GM18499 (cell line): ENCODE measurements around the gene SPHK1.

Source experiments
- ATAC-seq: cut with Tn5 transposase; IDR thresholded peaks from one replicate; pipeline ENCODE4 v1.9.1; 2021; ENCODE audit warnings: moderate number of reproducible peaks; ENCODE audit not compliant: insufficient read depth, unreplicated experiment

SPHK1 gene

DNA sequence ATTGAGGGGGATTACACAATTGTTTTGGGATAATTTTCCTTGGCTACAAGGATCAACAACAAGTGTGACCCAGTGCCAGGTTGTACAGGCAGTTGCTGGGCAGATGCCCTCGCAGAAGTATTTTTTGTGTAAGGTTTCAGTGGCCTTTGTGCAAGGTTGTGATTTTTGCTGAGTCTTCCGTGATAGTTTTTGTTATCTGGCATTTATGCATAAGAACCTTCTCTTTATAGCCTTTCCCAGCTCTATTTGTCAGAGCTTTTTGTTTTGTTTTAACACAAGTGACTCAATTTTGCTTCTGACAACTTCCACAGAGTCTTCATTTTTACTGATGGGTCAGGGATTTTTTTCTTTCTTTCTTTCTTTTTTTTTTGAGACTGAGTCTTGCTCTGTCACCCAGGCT, 23.9 kb upstream of the SPHK1 start:
- ATAC-seq, result no peak

GRCh38 chr17:76363107-76363842, 21.1 kb upstream of the SPHK1 start:
- no peak for ATAC-seq

GRCh38 chr17:76365256-76365903, 19.0 kb upstream of the SPHK1 start:
- ATAC-seq, result no peak

GRCh38 chr17:76366247-76366646, 18.2 kb upstream of the SPHK1 start:
- no peak for ATAC-seq

GRCh38 chr17:76367642-76368041, 16.8 kb upstream of the SPHK1 start:
- no peak for ATAC-seq

GRCh38 chr17:76368545-76368944, 15.9 kb upstream of the SPHK1 start:
- ATAC-seq, result no peak

DNA sequence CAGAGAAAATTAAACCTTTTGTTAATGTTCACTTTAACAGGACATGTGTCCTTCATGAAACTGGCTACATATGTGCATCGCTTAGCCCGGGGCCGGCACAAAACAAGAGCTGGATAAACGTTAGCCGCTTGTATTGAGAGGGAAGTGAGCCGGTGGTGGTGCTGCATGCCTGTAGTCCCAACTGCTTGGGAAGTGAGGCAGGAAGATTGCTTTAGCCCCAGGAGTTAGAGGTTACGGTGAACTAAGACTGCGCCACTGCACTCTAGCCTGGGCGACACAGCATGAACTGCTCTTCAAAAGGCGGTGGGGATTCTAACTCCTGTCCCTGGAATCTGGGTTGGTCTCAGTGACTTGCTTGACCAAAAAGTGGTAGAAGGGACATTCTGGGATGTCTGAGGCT, 15.0 kb upstream of the SPHK1 start:
- no peak for ATAC-seq

DNA sequence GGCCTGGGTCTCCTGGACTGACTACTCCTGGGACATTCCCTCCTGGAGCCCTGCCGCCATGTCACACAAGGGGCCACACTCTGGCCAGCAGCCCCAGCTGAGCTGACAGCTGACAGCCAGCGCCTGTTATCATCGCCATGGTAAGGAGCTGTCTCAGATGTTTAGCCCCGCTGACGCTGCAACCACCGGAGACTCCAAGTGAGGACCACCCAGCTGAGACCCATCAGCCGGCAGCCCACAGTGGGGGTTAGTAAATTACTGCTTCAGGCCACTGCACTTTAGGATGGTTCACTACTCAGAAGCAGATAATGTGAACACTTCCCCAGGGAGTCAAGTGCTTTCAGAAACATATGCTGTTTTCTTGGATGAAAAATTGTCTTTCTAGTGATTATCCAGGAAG, 14.6 kb upstream of the SPHK1 start:
- ATAC-seq, result no peak

GRCh38 chr17:76370261-76370993, 14.0 kb upstream of the SPHK1 start:
- ATAC-seq, result no peak

DNA sequence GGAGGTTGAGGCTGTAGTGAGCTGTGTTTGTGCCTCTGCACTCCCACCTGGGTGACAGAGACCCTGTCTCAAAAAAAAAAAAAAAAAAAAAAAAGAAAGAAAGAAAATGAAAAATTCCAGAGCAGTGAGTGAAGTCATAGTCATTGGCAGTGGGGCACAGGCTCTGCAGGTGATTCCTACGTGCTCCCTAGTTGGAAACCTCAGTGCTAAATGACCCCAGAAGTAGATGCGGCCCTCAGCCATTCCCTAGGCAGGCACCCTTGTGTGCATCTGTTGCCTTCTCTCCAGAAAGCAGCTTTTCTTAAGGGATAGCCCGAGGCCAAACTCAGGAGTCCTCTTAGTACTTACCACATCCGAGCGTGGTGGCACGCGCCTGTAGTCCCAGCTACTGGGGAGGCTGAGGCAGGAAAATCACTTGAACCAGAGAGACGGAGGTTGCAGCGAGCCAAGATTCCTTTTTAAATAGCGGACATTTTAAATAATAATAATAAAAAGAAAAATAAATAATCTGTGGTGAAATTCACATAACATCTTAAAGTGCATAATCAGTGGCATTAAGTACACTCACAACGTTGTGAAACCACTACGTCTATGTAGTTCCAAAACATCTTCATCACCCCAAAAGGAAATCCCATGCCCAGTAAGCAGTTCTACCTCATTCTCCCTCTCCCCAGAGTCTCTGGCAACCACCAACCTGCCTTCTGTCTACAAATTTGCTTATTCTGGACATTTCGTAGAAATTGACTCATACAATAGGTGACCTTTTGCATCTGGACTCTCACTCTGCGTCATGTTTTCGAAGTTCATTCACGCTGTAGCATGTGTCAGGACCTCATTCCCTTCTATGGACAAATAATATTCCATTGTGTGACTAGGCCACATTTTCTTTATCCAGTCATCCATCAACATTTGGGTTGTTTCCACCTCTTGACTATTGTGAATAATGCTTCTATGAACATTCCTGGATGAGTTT, 12.5 kb upstream of the SPHK1 start:
- ATAC-seq, result no peak

DNA sequence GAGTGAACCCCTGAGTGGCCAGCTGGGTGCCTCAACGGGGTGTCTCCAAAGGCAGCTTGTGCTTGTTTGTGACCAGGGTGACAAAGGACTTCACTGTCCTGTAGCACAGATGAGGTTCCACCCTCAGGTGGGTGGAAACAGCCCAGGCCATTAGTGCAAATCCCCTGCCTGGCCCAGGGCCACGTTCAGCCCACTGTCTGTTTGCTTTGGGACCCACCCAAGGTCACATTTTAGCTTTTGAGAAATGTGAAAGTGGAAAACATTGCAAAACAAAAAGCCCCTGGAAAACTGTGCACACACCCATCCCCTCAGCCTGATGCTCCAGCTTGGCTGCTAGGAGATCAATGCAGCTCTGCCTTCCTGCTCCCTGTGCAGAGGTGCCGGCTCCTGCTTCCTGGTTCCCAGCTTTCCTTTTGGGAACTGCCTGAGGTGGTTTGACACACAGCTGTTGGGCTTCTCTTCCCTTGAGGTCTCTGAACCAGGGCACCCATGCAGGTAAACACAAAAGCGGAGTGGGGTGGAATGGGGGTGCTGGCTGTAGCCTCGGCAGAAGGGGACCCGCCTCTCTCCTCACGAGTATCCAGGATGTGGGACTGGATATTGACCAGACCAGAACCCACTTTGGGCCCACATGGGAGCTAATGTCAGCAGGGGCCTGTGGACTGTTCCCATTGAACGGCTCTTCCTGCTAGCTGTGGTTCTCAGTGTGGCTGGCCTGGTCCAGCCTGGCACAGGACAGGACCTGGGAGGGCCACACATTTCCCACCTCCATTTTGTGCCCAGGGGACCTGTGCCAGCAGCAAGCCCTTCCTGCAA, 7.9 kb upstream of the SPHK1 start:
- ATAC-seq, result no peak

GRCh38 chr17:76378548-76379274, 5.7 kb upstream of the SPHK1 start:
- no peak for ATAC-seq

GRCh38 chr17:76379275-76379641, 5.2 kb upstream of the SPHK1 start:
- ATAC-seq, result no peak

DNA sequence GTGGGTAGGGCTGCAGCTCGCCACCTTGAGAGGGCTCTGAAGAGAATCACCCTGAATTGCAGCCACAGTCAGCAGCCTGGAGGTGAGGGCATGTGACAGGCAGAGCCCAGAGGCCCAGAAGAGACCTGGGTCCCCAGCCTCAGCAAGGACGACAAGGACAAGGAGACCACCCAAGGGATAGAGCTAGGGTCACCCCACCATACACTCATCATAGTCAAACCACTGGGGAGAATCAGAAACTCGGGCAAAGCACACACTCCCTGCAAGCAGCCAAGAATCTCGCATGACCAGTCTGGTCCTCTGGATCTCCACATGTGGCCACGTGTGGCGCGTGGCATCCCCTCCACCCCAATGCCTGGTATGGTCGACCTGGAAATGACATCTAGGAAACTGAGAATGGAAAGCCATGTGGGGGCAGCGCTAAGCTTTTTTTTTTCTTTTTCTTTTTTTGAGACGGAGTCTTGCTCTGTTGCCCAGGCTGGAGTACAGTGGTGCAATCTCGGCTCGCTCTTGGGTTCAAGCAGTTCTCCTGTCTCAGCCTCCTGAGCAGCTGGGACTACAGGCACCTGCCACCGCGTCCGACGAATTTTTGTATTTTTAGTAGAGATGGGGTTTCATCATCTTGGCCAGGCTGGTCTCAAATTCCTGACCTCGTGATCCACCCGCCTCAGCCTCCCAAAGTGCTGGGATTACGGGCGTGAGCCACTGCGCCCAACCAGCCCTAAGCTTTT, 4.6 kb upstream of the SPHK1 start:
- no peak for ATAC-seq

DNA sequence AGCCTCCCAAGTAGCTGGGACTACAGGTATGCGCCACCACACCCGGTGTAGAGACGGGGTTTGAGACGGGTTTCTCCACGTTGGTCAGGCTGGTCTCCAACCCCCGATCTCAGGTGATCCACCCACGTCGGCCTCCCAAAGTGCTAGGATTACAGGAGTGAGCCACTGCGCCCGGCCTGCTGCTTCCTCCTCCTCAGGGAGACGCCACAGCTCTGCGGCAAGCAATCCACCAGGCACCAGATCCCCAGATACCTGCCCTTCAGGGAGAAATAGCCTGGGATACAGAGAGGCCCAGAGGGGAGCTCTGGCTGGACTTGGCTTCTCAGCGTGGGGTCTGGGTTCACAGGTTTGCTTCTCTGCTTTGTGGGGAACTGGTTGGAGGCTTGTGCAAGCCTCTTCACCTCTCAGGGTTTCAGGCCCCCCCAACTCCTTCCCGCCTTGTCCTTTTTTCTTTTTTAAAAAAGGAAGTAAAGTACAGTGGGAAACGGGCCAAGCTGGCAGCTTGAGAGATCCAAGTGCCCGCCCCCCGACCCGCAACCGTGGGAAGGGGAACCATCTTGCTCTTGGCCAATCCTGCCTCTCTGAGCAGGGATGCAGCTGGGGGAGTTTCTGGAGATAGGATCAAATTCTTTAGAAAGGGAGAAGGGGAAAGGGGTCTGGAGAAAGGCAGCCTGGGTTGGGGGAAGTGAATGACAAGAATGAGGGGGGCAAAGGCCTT, 2.6 kb upstream of the SPHK1 start:
- ATAC-seq, result no peak

DNA sequence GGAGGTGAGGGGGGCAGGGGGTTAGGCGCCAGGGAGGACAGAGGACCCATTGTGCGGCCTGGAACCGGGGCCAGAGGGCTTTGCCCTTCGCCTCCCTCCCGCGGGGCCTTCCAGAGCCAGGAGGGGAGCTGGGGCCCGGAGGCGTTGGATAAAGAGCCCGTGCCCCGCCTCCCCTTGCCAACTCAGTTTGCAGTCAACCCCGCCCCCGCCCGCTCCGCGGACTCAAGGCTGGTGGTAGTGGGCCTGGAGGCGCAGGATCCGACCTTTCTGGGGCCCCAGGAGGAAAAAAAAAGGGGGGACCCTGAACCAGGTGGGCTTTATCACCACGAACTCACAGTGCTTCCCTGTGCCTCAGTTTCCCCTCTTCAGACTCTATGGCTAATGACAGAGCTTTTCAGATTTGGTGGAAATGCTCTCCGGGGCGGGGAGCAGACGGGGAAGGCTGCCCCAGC, 2.0 kb upstream of the SPHK1 start:
- no peak for ATAC-seq

DNA sequence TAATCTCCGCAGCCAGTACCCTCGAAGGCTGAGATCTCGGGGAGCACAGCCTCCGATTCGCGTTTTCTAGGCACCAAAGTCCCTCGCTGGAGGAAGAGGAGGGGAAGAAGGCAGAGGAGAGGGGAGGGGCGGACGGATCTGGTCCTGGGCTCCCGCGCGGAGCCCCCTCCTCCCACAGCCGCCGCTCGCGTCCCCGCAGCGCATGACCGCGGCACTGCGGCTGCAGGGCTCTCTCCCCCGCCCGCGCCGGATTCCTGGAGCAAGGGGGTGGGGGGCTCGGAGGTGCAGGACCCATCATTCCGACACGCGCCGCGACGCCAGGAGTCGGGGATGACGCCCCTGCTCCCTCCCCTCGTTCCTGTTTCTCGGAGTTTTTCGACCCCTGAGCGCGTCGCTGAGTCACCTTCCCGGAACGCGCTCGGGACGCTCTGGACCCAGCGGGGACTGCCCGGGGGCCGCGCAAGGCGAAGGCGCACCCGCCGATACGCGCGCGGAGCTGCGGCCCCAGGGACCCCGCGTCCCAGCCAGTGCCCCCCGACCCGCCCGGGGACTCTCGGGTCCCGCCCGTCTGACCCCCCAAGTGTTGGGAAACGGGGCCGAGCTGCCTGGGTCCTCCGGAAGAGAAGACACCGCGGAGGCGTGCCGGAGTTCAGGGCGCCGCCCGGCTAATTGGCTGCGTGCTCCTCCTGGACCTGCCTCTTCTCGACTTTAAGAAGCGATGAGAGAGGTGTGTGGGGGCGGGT, 1.4 kb upstream of the SPHK1 start:
- no peak for ATAC-seq
